Natural killer cell (primary cell): ENCODE data around the gene SLC26A1. TPM values are rescaled to one million over a fixed set of nuclear protein-coding genes. Genes with fewer than 3 reads are reported as not detected.

Source experiments
- ATAC-seq, 3 donors: fragments of 150-1000 bp in 2 of 3; fragments of 200-7000 bp in 1 of 3; cut with Tn5 transposase; 1 replicate in 1 of 3; 2 replicates in 2 of 3; pipeline ENCODE4 v1.10.0; 2021; ENCODE audit warnings: mild to moderate bottlenecking in 2 of 3, moderate library complexity in 2 of 3
- DNase-seq, 2 donors: peaks; one replicate each; pipeline versions ENCODE4 v3.0.0 to v3.0.0-alpha.2; 2013 to 2021; ENCODE audit warnings: mixed read lengths in 1 of 2
- H3K27ac ChIP-seq: one replicate; pipeline ENCODE4 v1.5.1; 2013; ENCODE audit warnings: mild to moderate bottlenecking, low read length
- H3K27me3 ChIP-seq: one replicate; pipeline ENCODE4 v1.6.1; 2013; ENCODE audit warnings: low read length; ENCODE audit not compliant: control insufficient read depth, insufficient read depth
- H3K36me3 ChIP-seq: one replicate; pipeline ENCODE4 v1.6.1; 2013; ENCODE audit warnings: low read length; ENCODE audit not compliant: control insufficient read depth, insufficient read depth
- H3K4me1 ChIP-seq: one replicate; pipeline ENCODE4 v1.6.1; 2013; ENCODE audit warnings: low read length; ENCODE audit not compliant: control insufficient read depth, insufficient read depth
- H3K4me3 ChIP-seq: one replicate; pipeline ENCODE4 v1.5.1; 2013; ENCODE audit warnings: low read length
- H3K9me3 ChIP-seq: one replicate; pipeline ENCODE4 v1.6.1; 2013; ENCODE audit warnings: low read length; ENCODE audit not compliant: control insufficient read depth, insufficient read depth
- H3K27ac Mint-ChIP-seq, 2 donors: one replicate each; pipeline ENCODE4 v1.8.0; 2022; ENCODE audit warnings: mild to moderate bottlenecking in 2 of 2, mixed read lengths in 2 of 2, moderate library complexity in 1 of 2
- H3K27me3 Mint-ChIP-seq, 2 donors: one replicate each; pipeline ENCODE4 v1.8.0; 2022; ENCODE audit warnings: low read depth in 2 of 2, mixed read lengths in 2 of 2
- H3K36me3 Mint-ChIP-seq: one replicate; pipeline ENCODE4 v1.8.0; 2022; ENCODE audit warnings: mixed read lengths
- H3K4me1 Mint-ChIP-seq, 2 donors: one replicate each; pipeline ENCODE4 v1.8.0; 2022; ENCODE audit warnings: mixed read lengths in 2 of 2
- H3K4me3 Mint-ChIP-seq: one replicate; pipeline ENCODE4 v1.8.0; 2022; ENCODE audit warnings: mild to moderate bottlenecking, moderate library complexity, mixed read lengths
- H3K9me3 Mint-ChIP-seq, 2 donors: one replicate each; pipeline ENCODE4 v1.8.0; 2022; ENCODE audit warnings: mixed read lengths in 2 of 2
- CTCF ChIP-seq: fragments of 200-600 bp; IDR thresholded peaks from one replicate; pipeline ENCODE4 v1.8.0; 2022; ENCODE audit warnings: antibody characterized with exemption
- WGBS: methylation state at CpG from one replicate; pipeline ENCODE4 v1.1.7; 2013; ENCODE audit warnings: missing lambda C conversion rate; ENCODE audit not compliant: insufficient coverage; 5-methylcytosine and 5-hydroxymethylcytosine counted together
- intact Hi-C: fragments of 100-400 bp; cut with micrococcal nuclease; formaldehyde crosslinking; loops from one replicate; pipeline ENCODE4 v1.14.2; 2022
- total RNA-seq, 4 donors: library from RNA; stranded (reverse); fragments of 120-200 nt in 1 of 4; gene quantifications; one replicate each; pipeline versions ENCODE4 v1.2.3 to v1.2.4, GENCODE V29; 2013 to 2022

Gene SLC26A1
- total RNA-seq, 3 donors from 2014 or later (not counting 1 experiment from before 2014, with no cell fraction given), result 0.19 to 0.80 (median 0.61) TPM

- H3K36me3 Mint-ChIP-seq, result no peaks in the 10 kb centered on the region
- Histone ChIP-seq H3K36me3 (no peaks in the 10 kb centered on the region), H3K4me1 (peaks cover 44% of the 10 kb centered on the region), H3K27me3 (no peaks in the 10 kb centered on the region), H3K27ac (peak within 1 kb of the TSS; percentile 16), H3K9me3 (no peaks in the 10 kb centered on the region), H3K4me3 (peak within 1 kb of the TSS; percentile 56)
- TF ChIP-seq CTCF, result no peak
- H3K9me3 Mint-ChIP-seq, result no peaks in the 10 kb centered on the region
- intact Hi-C loops, result loop anchor here (1.0 to 5.0 kb wide), 3 partner anchors 12 to 41 kb away; partner anchors contain the start of genes FGFRL1, GAK and TMEM175
- peak within 1 kb of the TSS in 1 of 2 donors; percentile 78 for H3K27ac Mint-ChIP-seq
- H3K4me3 Mint-ChIP-seq, result peak within 1 kb of the TSS; percentile 74
- no peaks in the 10 kb centered on the region for H3K27me3 Mint-ChIP-seq
- DNase-seq (peak; percentile 88 to 92), ATAC-seq (peak; percentile 78 to 93 (median 82))
- peaks cover 19 to 26% of the 10 kb centered on the region in 2 donors for H3K4me1 Mint-ChIP-seq
- 26% methylated on average over 123 of the region's 123 CpGs for WGBS
Observed at GRCh38 chr4:973431-974397, 19.5 kb downstream of the SLC26A1 start, which contains the start of gene DGKQ. Gene DGKQ (minus strand): TSS chr4:973569. CDS start chr4:973482, 87 bp downstream.

GRCh38 chr4:972651-973424, 20.4 kb downstream of the SLC26A1 start:
- Histone ChIP-seq H3K36me3 (no peaks in the 10 kb centered on the region), H3K27me3 (peaks cover 3% of the 10 kb centered on the region), H3K4me1 (peaks cover 53% of the 10 kb centered on the region), H3K27ac (peak overlapping the region; percentile 16), H3K4me3 (peak overlapping the region; percentile 56), H3K9me3 (no peaks in the 10 kb centered on the region)
- peaks cover 19 to 30% of the 10 kb centered on the region in 2 donors for H3K4me1 Mint-ChIP-seq
- 1% methylated on average over 65 of the region's 65 CpGs for WGBS
- peak overlapping the region; percentile 74 for H3K4me3 Mint-ChIP-seq
- H3K9me3 Mint-ChIP-seq, result no peaks in the 10 kb centered on the region
- H3K27me3 Mint-ChIP-seq, result no peaks in the 10 kb centered on the region
- intact Hi-C loops, result loop anchor here (1.0 to 5.0 kb wide), 3 partner anchors 12 to 41 kb away; partner anchors contain the start of genes FGFRL1, GAK and TMEM175
- ATAC-seq (peak; percentile 16 to 39 (median 32)), DNase-seq (peak; percentile 60 to 77)
- H3K36me3 Mint-ChIP-seq, result no peaks in the 10 kb centered on the region
- no peak for TF ChIP-seq CTCF
- H3K27ac Mint-ChIP-seq, result peak overlapping the region in 1 of 2 donors; percentile 78

GRCh38 chr4:971666-972500, 21.3 kb downstream of the SLC26A1 start:
- intact Hi-C loops, result loop anchor here (5.0 kb wide), 1 partner anchor 40 kb away; the partner anchor contains the start of gene FGFRL1
- Histone ChIP-seq H3K4me1 (peaks cover 57% of the 10 kb centered on the region), H3K27ac (peak overlapping the region; percentile 87), H3K36me3 (peaks cover 2% of the 10 kb centered on the region), H3K4me3 (peak overlapping the region; percentile 56), H3K27me3 (peaks cover 3% of the 10 kb centered on the region), H3K9me3 (no peaks in the 10 kb centered on the region)
- Mint-ChIP-seq H3K4me1 (peaks cover 19 to 30% of the 10 kb centered on the region in 2 donors), H3K36me3 (no peaks in the 10 kb centered on the region), H3K27ac (peak overlapping the region; percentile 78 to 87), H3K27me3 (no peaks in the 10 kb centered on the region), H3K4me3 (peak overlapping the region; percentile 81), H3K9me3 (no peaks in the 10 kb centered on the region)
- no peak for TF ChIP-seq CTCF
- ATAC-seq, result no peak
- peak in 1 of 2 donors; percentile 49 for DNase-seq
- WGBS, result 75% methylated on average over 24 of the region's 24 CpGs
